HG03520 (cell line): ENCODE measurements around the gene SYCN.
"Not testable (repeated sequence)": the region's sequence is repeated elsewhere in the genome, so short reads cannot be mapped to it uniquely, and the experiment has no call there.

ENCODE experiments used
- ATAC-seq: cut with Tn5 transposase; IDR thresholded peaks from one replicate; pipeline ENCODE4 v1.9.1; 2021; ENCODE audit warnings: mild to moderate bottlenecking, moderate library complexity; ENCODE audit not compliant: unreplicated experiment

The SYCN gene

DNA sequence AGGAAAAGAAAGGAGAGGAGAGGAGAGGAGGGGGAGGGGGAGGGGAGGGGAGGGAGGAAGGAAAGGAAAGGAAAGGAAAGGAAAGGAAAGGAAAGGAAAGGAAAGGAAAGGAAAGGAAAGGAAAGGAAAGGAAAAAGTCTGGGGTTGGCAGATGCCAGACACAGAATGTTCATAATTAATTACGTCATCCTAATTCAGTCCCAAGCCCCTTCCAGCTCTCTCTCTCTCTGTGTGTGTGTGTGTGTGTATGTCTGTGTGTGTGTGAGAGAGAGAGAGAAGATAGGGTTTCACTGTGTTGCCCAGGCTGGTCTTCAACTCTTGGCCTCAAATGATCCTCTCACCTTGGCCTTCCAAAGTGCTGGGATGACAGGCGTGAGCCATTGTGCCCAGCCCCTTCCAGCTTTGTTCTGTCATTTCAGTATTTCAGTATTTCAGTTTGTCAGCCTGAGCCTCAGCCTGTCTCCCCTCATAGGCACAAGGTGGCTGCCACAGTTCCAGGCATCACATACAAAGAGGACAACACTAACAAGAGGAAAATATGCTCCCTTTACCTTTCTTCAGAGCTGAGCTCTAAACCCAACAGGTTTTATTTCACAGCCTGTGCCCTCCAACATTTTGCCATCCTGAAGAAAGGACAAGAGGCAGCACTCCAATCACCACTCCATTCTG lies 26.2 kb upstream of the SYCN start:
- no peak for ATAC-seq

DNA sequence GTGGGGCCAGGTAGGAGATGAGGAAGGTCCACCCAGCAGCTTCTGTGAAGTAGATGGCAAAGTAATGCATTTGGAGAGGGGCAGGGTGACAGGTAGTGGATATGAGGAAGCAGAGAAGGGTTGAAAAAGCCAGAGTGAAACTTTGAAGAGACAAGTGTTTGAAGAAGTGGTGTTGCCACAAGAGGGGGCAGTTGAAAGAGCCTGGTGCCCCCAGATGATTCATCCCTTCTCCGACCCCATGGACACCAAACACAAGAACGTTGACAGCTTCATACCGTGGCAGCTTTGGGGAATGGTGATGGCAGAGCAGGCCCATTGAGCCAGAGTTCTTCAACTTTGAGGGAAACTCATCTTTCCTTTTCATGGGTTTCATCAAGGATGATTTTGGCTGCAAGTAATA lies 20.8 kb upstream of the SYCN start:
- ATAC-seq: no peak

DNA sequence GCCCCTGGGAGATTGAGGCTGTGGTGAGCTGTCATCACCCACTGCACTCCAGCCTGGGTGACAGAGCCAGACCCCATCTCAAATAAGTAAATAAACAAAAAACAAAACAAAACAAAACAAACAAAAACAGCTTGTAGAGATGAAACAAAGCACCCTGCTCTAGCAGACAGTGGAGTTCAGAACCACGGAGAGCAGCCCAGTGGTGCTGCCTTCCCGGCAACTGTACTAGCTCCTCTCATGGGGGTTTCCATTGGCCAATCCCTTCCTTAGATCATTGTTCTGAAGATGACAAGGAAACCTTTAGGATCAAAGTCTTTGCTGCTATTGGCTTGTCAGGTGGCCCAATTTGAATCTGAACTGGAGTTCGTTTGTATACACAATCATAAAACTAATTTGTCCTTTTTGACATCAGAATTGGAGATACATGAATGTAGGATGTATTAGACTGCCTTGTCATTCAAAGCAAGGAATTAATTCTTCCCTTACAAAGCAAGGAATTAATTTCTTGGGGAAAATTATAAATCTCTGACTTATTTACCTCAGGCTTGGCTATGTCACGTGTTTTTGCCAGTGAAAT lies 19.7 kb upstream of the SYCN start:
- no peak for ATAC-seq

DNA sequence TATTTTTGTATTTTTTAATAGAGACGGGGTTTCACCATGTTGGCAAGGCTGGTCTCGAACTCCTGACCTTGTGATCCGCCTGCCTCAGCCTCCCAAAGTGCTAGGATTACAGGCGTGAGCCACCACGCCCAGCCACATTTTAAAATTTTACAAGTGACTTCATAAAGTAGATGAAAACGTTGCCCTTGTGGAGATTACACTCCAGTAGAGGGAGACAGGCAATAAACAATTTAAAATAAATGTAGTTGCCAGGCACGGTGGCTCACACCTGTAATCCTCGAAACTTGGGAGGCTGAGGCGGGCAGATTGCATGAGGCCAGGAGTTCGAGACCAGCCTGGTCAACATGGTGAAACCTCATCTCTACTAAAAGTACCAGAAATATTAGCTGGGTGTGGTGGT lies 15.0 kb upstream of the SYCN start:
- ATAC-seq: not testable (repeated sequence)

DNA sequence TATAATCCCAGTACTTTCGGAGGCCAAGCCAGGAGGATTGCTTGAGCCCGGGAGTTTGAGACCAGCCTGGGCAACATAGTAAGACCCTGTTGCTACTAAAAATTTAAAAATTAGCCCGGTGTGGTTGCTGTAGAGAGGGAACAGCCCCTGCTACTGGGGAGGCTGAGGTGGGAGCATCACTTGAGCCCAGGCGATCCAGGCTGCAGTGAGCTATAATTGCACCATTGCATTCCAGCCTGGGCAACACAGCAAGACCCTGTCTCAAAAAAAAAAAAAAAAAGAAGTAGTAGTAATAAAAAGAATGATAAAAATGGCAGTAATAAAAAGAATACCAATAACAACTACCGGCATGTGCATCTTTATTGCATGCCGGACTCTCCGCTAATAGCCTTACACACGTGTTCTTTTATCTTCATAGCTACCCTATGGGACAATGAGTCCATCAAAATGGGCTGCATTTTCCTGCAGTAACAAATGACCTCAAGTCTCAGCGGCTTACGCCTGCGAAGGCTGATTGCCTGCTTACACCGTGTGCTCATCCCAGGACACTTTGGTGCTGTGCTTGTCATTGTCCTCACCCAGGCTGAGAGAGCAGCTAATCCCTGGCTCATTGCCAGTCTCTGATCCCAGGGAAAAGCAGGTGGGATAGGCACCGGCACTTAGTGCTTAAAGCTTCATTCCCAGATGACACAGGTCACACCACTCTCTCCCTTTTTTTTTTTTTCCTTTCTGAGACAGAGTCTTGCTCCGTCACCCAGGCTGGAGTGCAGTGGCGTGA lies 14.4 kb upstream of the SYCN start:
- no peak for ATAC-seq

DNA sequence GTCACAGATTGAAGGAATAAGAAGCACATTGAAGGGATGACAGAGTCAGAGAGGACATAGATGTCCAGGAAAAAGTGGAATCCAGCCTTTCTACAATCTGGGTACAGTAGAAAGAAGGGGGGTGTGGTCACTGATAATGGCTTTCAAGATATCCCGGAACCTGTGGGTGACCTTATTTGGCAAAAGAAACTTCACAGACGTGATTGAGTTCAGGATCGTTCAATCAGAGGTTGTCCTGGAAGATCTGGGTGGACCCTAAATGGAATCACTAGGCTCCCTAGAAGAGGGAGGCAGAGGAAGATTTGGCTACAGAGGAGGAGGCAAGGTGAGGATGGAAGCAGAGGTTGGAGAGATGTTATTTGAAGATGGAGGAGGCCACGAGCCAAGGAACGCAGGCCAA lies 13.0 kb upstream of the SYCN start:
- ATAC-seq: no peak

DNA sequence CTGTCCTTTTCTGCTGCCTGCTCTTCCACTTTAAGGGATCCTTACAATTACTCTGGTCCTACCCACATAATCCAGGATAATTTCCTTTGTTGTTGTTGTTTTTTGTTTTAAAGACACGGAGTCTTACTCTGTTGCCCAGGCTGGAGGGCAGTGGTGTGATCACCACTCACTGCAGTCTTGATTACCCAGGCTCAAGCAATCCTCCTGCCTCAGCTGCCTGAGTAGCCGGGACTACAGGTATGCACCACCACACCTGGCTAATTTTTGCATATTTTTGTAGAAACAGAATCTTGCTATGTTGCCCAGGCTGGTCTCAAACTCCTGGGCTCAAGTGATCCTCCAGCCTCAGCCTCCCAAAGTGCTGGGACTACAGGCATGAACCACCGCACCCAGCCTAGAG lies 11.3 kb upstream of the SYCN start:
- ATAC-seq: not testable (repeated sequence)

DNA sequence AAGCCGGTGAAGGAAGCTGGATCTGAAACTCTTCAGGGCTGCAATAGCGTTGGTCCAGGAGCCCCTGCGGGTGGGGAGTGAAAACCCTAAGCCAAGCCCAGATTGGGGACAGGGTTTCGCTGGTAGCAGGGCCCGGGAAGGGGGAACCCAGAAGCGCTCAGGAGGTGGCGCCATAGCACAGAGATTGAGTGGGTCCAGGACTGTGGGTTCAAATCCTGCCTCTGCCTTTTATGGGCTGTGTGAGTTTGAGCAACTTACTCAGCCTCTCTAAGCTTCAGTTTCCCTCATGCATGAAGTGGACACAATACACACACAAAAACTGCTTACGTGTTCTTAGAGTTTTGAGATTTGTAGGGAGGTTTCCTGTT lies 8.3 kb upstream of the SYCN start:
- no peak for ATAC-seq

DNA sequence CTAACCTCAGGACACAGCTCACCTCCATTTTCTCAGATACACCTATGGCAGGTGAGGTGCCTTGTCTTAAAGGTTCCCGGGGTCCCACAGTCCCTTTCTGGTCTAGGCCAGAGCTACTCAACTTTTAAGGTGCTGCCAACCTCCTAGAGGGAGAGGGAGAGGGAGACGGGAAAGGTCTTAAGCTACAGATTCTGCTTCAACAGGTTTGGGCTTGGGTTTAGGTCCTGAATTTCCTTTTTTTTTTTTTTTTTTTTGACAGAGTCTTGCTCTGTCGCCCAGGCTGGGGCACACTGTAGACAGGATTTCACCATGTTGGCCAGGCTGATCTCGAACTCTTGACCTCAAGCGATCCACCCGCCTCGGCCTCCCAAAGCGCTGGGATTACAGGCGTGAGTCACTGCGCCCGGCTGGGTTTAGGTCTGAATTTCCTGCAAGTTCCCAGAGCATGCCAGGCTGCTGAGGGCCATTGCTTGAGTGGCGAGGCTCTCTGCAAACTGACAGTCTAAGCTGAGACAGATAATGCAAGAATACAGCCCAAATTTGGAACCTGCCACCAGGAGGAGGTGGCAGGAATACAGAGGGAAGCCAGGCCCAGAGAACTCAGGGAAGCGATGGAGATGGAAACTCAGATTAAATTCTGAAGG lies 7.8 kb upstream of the SYCN start:
- ATAC-seq: no peak

DNA sequence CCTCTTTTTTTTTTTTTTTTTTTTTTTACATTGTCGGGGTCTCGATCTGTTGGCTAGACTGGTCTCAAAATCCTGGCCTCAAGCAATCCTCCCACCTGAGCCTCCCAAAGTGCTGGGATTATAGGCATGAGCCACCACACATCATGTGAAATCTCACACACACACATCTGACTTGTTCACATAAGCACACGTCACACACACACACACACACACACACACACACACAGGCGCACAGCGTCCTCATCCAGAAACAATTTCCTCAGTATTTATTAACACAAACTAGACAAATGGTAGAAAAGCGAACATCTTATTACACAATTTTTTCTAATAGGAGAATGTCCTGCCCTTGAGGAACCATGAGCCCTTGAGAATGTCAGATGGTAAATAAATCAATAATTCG lies 5.1 kb upstream of the SYCN start:
- no peak for ATAC-seq

DNA sequence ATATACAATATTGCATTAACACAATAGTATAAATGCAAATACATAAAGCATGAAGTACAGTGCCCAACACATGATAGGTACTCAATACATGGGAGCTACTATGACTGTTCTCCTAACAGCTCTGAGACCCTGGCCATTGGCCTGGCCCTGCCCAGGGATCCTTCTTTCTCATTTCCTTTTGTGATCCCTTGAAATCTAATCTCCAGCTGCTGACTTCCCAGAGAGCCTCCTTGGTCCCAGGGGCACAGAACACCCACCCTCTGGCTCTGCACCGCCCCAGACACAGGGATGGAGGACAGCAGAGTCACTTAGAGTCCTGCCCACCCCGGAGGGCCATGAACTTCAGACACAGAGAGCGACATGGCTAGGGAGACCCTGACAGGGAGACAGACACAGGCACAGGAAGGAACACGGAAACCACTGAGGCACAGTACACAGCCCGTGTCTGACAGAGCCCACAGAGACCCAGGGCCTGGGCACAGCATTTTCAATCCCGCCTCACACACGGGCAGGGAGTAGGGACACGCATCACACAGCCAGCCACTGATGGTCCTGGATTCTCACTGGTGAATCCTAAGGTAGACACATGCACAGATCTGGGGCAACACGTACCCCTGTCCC lies 4.2 kb upstream of the SYCN start:
- no peak for ATAC-seq

DNA sequence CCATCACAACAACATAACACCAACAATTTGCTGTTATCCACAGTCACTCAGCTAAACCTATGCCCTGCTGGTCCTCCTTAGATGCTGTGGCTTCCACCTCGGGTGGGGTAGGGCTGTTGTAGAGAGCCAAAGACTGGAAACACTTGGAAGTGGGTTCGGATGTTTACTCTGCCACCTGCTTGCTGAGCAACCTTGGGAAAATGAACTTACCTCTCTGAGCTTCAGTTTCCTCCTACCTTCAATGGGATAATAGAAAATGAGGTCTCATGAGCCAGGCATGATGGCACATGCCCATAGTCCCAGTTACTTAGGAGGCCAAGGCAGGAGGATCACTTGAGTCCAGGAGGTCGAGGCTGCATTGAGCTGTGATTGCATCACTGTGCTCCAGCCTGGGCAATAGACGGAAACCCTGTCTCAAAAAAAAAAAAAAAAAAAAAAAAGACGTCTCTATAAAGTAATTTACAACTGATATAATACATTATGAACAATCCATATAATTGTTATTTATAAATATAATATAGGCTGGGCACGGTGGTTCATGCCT lies 3.3 kb upstream of the SYCN start:
- no peak for ATAC-seq

DNA sequence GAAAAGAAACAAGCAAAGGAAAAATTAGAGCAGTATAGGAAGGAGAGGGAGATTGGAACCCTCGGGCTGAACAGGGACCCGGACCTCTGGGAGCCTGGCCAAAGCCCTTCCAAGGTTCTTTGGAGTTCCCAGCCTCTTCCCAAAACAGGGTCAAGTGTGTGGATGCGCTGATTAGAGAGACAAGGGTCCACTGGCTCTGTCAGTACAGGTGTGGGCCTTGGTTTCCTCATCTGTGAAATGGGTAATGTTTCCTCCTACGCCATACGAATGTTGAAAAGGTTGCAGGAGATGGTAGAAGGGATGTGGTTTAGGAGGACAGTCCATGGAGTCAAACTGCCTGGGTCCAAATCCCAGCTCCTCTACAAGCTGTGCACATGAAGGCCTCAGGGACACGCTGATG lies 2.1 kb upstream of the SYCN start:
- ATAC-seq: no peak

DNA sequence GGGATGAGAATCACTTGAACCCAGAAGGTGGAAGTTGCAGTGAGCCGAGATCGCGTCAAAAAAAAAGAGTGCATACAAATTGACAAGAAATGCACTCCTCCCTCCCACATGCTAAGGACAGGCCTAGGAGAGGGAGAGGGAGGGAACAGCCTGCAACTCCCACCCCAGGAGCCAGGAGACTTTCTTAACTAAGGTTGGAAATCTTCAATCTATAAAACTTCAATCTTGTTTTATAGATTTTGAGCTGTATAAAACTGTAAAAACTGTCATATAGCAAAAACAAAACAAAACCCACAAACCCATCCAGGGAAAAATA lies 1.3 kb upstream of the SYCN start:
- ATAC-seq: no peak

DNA sequence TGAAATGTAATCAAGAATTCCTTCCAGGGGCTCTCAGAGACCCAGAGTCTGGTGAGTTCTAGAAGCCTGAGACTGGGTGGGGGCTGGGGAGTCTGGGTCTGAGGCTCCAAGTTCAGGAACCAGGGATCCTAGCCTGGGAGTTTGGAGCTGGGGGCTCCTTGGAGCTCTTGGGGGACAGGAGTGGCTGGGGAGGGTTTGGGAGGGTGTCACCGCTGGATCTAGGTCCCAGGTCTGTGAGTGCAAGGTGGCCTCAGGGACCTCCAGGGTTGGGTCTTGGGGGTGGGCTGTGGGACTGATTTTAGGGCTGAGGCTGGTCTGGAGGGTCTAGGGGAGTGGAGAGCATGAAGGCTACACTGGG lies 1.1 kb downstream of the SYCN start:
- no peak for ATAC-seq

DNA sequence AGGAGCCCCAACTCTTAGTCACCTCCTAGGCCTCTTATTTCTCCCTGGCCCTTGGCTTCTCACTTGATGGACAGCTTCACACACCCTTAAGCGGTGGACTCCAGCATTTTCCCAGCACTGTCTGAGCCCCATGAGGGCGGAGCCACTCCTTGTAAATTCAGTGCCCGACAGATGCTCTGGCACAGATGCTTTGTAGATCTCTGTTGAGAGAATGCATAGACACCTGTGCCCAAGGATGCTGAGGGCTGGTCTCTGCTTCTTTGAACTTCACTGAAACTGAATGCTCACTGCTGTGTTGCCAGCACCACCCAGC lies 3.3 kb downstream of the SYCN start:
- ATAC-seq: no peak

DNA sequence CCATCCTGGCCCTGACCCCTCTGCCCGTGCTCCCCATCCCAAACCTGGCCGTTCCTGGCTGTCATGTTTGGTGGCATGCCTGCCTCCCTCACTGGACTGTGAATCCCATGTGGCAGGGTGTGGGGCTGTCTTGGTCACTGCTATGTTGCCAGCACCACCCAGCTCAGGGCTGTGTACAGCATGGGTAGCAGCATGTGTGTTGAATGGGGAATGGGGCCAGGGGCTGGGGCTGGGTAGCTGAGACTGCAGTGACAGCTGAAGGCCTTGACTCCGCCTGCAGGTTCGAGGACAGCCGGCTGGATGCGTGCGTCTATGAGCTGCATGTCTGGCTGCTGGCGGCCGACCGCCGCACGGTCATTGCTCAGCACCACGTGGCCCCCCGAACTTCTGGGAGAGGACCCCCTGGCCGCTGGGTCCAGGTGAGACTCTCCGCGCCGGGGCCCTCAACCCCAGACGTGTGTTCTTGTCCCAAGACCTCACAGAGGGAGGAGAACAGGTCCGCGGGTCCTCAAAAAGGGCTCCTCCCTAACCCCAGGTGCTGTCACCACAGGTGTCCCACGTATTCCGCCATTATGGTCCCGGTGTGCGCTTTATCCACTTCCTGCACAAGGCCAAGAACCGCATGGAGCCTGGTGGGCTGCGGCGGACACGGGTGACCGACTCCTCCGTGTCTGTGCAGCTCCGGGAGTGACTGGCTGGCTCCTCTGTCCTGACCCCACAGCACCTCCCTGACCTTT lies 3.8 kb downstream of the SYCN start:
- ATAC-seq: no peak

DNA sequence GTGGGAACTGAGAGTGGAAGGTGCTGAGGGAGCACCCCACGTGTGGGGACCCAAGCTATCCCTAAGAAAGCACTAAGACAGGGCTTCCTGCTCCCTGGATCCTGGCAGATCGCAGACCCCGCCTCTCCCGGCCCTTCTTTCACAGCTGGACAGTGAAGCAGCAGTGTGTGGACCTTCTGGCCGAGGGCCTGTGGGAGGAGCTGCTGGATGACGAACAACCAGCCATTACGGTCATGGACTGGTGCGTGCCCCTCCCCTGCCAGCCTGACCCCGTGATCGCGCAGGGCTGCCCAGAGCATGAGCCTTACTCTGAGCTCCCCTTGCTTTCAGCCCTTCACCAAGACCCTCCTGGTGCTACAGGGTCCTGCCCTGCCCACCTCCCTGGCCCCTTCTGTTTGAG lies 5.0 kb downstream of the SYCN start:
- ATAC-seq: no peak

DNA sequence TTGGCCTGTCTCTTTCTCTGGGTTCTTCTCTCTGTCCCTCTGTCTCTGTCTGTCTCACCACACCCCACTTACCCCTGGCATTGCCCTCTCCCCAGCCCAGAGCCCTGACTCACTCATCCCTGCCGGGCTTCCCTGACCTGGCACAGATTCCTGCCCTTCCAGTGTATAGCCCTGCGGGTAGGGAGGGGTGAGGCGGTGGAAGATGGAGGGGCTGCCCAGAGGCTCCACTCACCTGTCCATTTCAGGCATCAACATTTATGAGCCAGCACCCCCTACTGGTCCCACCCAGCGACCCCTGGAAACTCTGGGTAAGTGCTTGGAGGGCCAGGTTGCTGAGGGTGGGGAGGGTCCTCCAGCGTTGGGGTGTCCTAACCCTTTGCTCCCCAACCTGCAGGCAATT lies 6.3 kb downstream of the SYCN start:
- no peak for ATAC-seq

DNA sequence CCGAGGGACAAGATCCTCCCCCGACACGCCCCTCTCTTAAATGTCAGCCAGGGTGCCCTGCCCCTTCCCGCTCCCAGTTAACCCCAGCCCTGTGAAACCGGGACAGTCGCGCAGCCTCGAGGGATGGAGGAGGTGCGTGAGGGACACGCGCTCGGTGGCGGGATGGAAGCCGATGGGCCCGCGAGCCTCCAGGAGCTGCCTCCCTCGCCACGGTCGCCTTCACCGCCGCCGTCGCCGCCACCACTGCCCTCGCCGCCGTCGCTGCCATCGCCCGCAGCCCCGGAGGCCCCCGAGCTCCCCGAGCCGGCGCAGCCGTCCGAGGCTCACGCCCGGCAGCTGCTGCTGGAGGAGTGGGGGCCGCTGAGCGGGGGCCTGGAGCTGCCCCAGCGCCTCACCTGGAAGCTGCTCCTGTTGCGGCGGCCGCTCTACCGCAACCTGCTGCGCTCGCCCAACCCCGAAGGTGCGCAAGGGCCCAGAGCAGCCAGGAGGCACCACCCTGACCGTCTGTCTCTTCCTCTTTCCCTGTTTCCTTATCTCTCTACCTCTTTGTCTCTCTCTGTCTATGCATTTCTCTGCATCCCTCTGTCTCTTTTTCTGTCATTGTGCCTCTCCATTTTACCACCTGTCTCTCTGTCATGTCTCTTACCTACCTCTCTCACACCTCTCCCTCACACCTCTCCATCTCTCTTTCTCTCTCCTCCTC lies 7.1 kb downstream of the SYCN start, which contains the start of gene NCCRP1:
Gene NCCRP1 (plus strand): TSS at position 105 of the 703 bp plus-strand sequence. CDS start 19 bp downstream, at position 124.
- ATAC-seq: no peak
